Measurements from ENCODE around the gene GIGYF2.
A peak's percentile ranks its signal among the peaks of the same experiment; 100 is the strongest.

Gene GIGYF2

GRCh38 chr2:232878855-232879617 is 181.9 kb downstream of the GIGYF2 start:
- POLR2A ChIA-PET: no interaction called here
- Histone ChIP-seq H3K4me1 (ENCODE audit: control insufficient read depth, insufficient read depth, low read length) (no peaks in the 10 kb centered on the region), H3K36me3 (ENCODE audit: control insufficient read depth in 2 of 2, insufficient read depth in 1 of 2, low read length in 2 of 2) (peaks cover 0 to 28% of the 10 kb centered on the region in 2 experiments; a peak in 1 of 3 replicates), H3K27ac (ENCODE audit: extremely low read depth, low read depth, low read length) (no peak overlapping the region), H3K9me3 (ENCODE audit: control insufficient read depth, insufficient read depth, low read depth, low read length) (no peaks in the 10 kb centered on the region), H3K4me3 (ENCODE audit: low read depth, low read length) (no peak overlapping the region)
- no peak for TF ChIP-seq ZNF488 (tag by site-specific recombination; IDR thresholded peaks at IDR 0.05)
- no peak for TF ChIP-seq ZNF2 (tag by site-specific recombination; IDR thresholded peaks at IDR 0.05)
- TF ChIP-seq GLIS1 (tag by site-specific recombination; IDR thresholded peaks at IDR 0.05): peak; percentile 16; the same call in 1 of the 2 replicates
- no peak for TF ChIP-seq SP7 (tag by site-specific recombination; IDR thresholded peaks at IDR 0.05)
- no peak for TF ChIP-seq ZNF830 (tag by site-specific recombination; IDR thresholded peaks at IDR 0.05; ENCODE audit: low read depth)
- no peak for TF ChIP-seq WT1 (tag by site-specific recombination; IDR thresholded peaks at IDR 0.05)
- TF ChIP-seq ZNF175 (tag by site-specific recombination; IDR thresholded peaks at IDR 0.05): no peak
- TF ChIP-seq ZSCAN4 (tag by site-specific recombination; IDR thresholded peaks at IDR 0.05): no peak
- CTCF ChIA-PET: interaction anchor here (1.0 to 1.2 kb wide), 2 partner anchors 175 to 372 kb away, joined by 3 to 6 read pairs; partner anchors contain the start of gene ATG16L1

- no peak for TF ChIP-seq ZNF311 (tag by site-specific recombination; IDR thresholded peaks at IDR 0.05; ENCODE audit: borderline replicate concordance)
- TF ChIP-seq PRDM2 (tag by site-specific recombination; IDR thresholded peaks at IDR 0.05; ENCODE audit: borderline replicate concordance): no peak
- TF ChIP-seq EGR2 (tag by site-specific recombination; IDR thresholded peaks at IDR 0.05; ENCODE audit: low read depth): no peak
- TF ChIP-seq ZNF146 (tag by site-specific recombination; IDR thresholded peaks at IDR 0.05): no peak
- TF ChIP-seq ZBTB11 (tag by site-specific recombination; conservative IDR thresholded peaks at IDR 0.05; ENCODE audit: low read depth): no peak
- no peak for TF ChIP-seq ZNF324 (tag by site-specific recombination; IDR thresholded peaks at IDR 0.05)
- no peak for TF ChIP-seq ZNF449 (tag by site-specific recombination; IDR thresholded peaks at IDR 0.05)
- Histone ChIP-seq H3K4me3 (ENCODE audit: low read depth, low read length) (no peak overlapping the region), H3K4me1 (ENCODE audit: control insufficient read depth, insufficient read depth, low read length) (no peaks in the 10 kb centered on the region), H3K9me3 (ENCODE audit: control insufficient read depth, insufficient read depth, low read depth, low read length) (no peaks in the 10 kb centered on the region), H3K36me3 (ENCODE audit: control insufficient read depth in 2 of 2, insufficient read depth in 1 of 2, low read length in 2 of 2) (peaks cover 0 to 36% of the 10 kb centered on the region in 2 experiments; a peak in 1 of 3 replicates), H3K27ac (ENCODE audit: extremely low read depth, low read depth, low read length) (no peak overlapping the region)
- CTCF ChIA-PET: interaction anchor here (1.2 kb wide), 1 partner anchor 371 kb away, joined by 3 read pairs; the partner anchor contains the start of gene ATG16L1
- POLR2A ChIA-PET: no interaction called here
Observed at GRCh38 chr2:232879618-232880494, 182.7 kb downstream of the GIGYF2 start.

All from HEK293 (cell line).